ENCODE data around the gene HBE1.
"Not testable (repeated sequence)": the region's sequence is repeated elsewhere in the genome, so short reads cannot be mapped to it uniquely, and the experiment has no call there.

The HBE1 gene

GRCh38 chr11:5285703-5286340 lies 16.1 kb upstream of the HBE1 start:
- DNase-seq (ENCODE audit: low read depth in 1 of 2, low spot score in 1 of 2): no peak

- no peak for DNase-seq (ENCODE audit: low read depth in 1 of 2, low spot score in 1 of 2)
These were observed 14.9 kb upstream of the HBE1 start for GRCh38 chr11:5284637-5285036.

- DNase-seq (ENCODE audit: low read depth in 1 of 2, low spot score in 1 of 2): no peak
These were observed 14.1 kb upstream of the HBE1 start for GRCh38 chr11:5283882-5284281.

- DNase-seq (ENCODE audit: low read depth in 1 of 2, low spot score in 1 of 2): no peak
These were observed 13.3 kb upstream of the HBE1 start for GRCh38 chr11:5283086-5283485.

GRCh38 chr11:5282628-5283027 lies 12.9 kb upstream of the HBE1 start:
- DNase-seq (ENCODE audit: low read depth in 1 of 2, low spot score in 1 of 2): no peak

- no peak for DNase-seq (ENCODE audit: low read depth in 1 of 2, low spot score in 1 of 2)
These were observed 11.9 kb upstream of the HBE1 start for GRCh38 chr11:5281596-5281995.

- DNase-seq (ENCODE audit: low read depth in 1 of 2, low spot score in 1 of 2): no peak
These were observed 10.9 kb upstream of the HBE1 start for GRCh38 chr11:5280582-5281102.

GRCh38 chr11:5279471-5280090 lies 9.8 kb upstream of the HBE1 start:
- no peak for DNase-seq (ENCODE audit: low read depth in 1 of 2, low spot score in 1 of 2)

GRCh38 chr11:5277807-5278382 lies 8.2 kb upstream of the HBE1 start:
- no peak for DNase-seq (ENCODE audit: low read depth in 1 of 2, low spot score in 1 of 2)

GRCh38 chr11:5276697-5277096 lies 7.0 kb upstream of the HBE1 start:
- DNase-seq (ENCODE audit: low read depth in 1 of 2, low spot score in 1 of 2): no peak

GRCh38 chr11:5275369-5276110 lies 5.8 kb upstream of the HBE1 start:
- no peak for DNase-seq (ENCODE audit: low read depth in 1 of 2, low spot score in 1 of 2)

- no peak for DNase-seq (ENCODE audit: low read depth in 1 of 2, low spot score in 1 of 2)
These were observed 4.7 kb upstream of the HBE1 start for GRCh38 chr11:5274395-5274794.

GRCh38 chr11:5272395-5273017 lies 2.8 kb upstream of the HBE1 start:
- no peak for DNase-seq (ENCODE audit: low read depth in 1 of 2, low spot score in 1 of 2)

- no peak for DNase-seq (ENCODE audit: low read depth in 1 of 2, low spot score in 1 of 2)
These were observed 2.6 kb downstream of the HBE1 start for GRCh38 chr11:5267033-5267563.

GRCh38 chr11:5266609-5267008 lies 3.1 kb downstream of the HBE1 start:
- no peak for DNase-seq (ENCODE audit: low read depth in 1 of 2, low spot score in 1 of 2)

GRCh38 chr11:5265832-5266231 lies 3.9 kb downstream of the HBE1 start:
- no peak for DNase-seq (ENCODE audit: low read depth in 1 of 2, low spot score in 1 of 2)

- no peak for DNase-seq (ENCODE audit: low read depth in 1 of 2, low spot score in 1 of 2)
These were observed 11.0 kb downstream of the HBE1 start for GRCh38 chr11:5258543-5259262.

- DNase-seq (ENCODE audit: low read depth in 1 of 2, low spot score in 1 of 2): no peak
These were observed 12.4 kb downstream of the HBE1 start for GRCh38 chr11:5257296-5257695.

- DNase-seq (ENCODE audit: low read depth in 1 of 2, low spot score in 1 of 2): not testable (repeated sequence)
These were observed 14.9 kb downstream of the HBE1 start, which contains the start of gene HBG2 for GRCh38 chr11:5254646-5255413. Gene HBG2, minus strand, starts transcription at chr11:5254781. Its CDS starts 53 bp downstream, at chr11:5254728.

- not testable (repeated sequence) for DNase-seq (ENCODE audit: low read depth in 1 of 2, low spot score in 1 of 2)
These were observed 15.7 kb downstream of the HBE1 start for GRCh38 chr11:5254023-5254422.
